WTC11 (cell line): Measurements from ENCODE around the gene HRH3. TPM values are rescaled to one million over a fixed set of nuclear protein-coding genes. Genes with fewer than 3 reads are reported as not detected.

ENCODE experiments used
- ATAC-seq: fragments of 200-7000 bp; cut with Tn5 transposase; 2 replicates; pipeline ENCODE4 v1.10.0; 2021; ENCODE audit warnings: mild to moderate bottlenecking, moderate library complexity
- CTCF ChIA-PET: fragments of 300-600 bp; sonication (Branson Sonifier 250); formaldehyde crosslinking; loops from one replicate; lab custom pipeline; 2021; ENCODE audit warnings: antibody characterized with exemption; lab: Charles Lee
- POLR2A ChIA-PET: fragments of 350-600 bp; sonication (Branson Sonifier 250); formaldehyde crosslinking; loops from one replicate; lab custom pipeline; 2021; ENCODE audit warnings: antibody characterized with exemption; lab: Charles Lee
- DNase-seq: peaks from one replicate; pipeline ENCODE4 v3.0.0; 2021; ENCODE audit warnings: low spot score
- H3K27ac Mint-ChIP-seq: 2 replicates; pipeline ENCODE4 v1.8.0; 2021; ENCODE audit warnings: mixed read lengths
- H3K27me3 Mint-ChIP-seq: 2 replicates; pipeline ENCODE4 v1.8.0; 2021; ENCODE audit warnings: low read depth, mild to moderate bottlenecking, moderate library complexity, mixed read lengths
- H3K36me3 Mint-ChIP-seq: 2 replicates; pipeline ENCODE4 v1.8.0; 2021; ENCODE audit warnings: mixed read lengths
- H3K4me1 Mint-ChIP-seq: 2 replicates; pipeline ENCODE4 v1.8.0; 2022; ENCODE audit warnings: mixed read lengths
- H3K4me3 Mint-ChIP-seq: 2 replicates; pipeline ENCODE4 v1.8.0; 2021; ENCODE audit warnings: mild to moderate bottlenecking, moderate library complexity, mixed read lengths
- H3K9me3 Mint-ChIP-seq: 2 replicates; pipeline ENCODE4 v1.8.0; 2021; ENCODE audit warnings: mixed read lengths
- ETV6 ChIP-seq: sonication (generic); formaldehyde crosslinking; IDR thresholded peaks from 2 replicates; pipeline ENCODE4 v1.8.1; 2022; ENCODE audit warnings: mild to moderate bottlenecking, missing genetic modification reagents
- GABPB1 ChIP-seq: sonication (generic); formaldehyde crosslinking; IDR thresholded peaks from 2 replicates; pipeline ENCODE4 v1.8.1; 2023; ENCODE audit warnings: mild to moderate bottlenecking, missing genetic modification reagents
- GRHL2 ChIP-seq: fragments of 250-450 bp; sonication (Bioruptor Pico); IDR thresholded peaks from 2 replicates; pipeline ENCODE4 v1.8.0; 2022; ENCODE audit warnings: mild to moderate bottlenecking, moderate library complexity; ENCODE audit not compliant: insufficient replicate concordance, severe bottlenecking
- GTF2I ChIP-seq: fragments of 250-450 bp; sonication (Bioruptor Pico); conservative IDR thresholded peaks from 2 replicates; pipeline ENCODE4 v1.4.0; 2021; ENCODE audit warnings: mild to moderate bottlenecking
- HMGA2 ChIP-seq: fragments of 250-450 bp; sonication (Bioruptor Pico); IDR thresholded peaks from 2 replicates; pipeline ENCODE4 v1.4.0; 2021; ENCODE audit warnings: mild to moderate bottlenecking, moderate library complexity
- IRF2 ChIP-seq: sonication (generic); formaldehyde crosslinking; IDR thresholded peaks from 2 replicates; pipeline ENCODE4 v1.8.0; 2022; ENCODE audit warnings: low read depth, missing genetic modification reagents, borderline replicate concordance
- NFATC4 ChIP-seq: fragments of 250-450 bp; sonication (Bioruptor Pico); IDR thresholded peaks from 2 replicates; pipeline ENCODE4 v1.9.0; 2021; ENCODE audit warnings: mild to moderate bottlenecking
- NR1H2 ChIP-seq: sonication (generic); formaldehyde crosslinking; IDR thresholded peaks from 2 replicates; pipeline ENCODE4 v1.9.0; 2021; ENCODE audit warnings: mild to moderate bottlenecking, moderate library complexity, missing genetic modification reagents
- SMAD4 ChIP-seq: sonication (generic); formaldehyde crosslinking; IDR thresholded peaks from 2 replicates; pipeline ENCODE4 v1.8.0; 2022; ENCODE audit warnings: mild to moderate bottlenecking, missing genetic modification reagents
- ZNF396 ChIP-seq: fragments of 250-450 bp; sonication (Bioruptor Pico); IDR thresholded peaks from 2 replicates; pipeline ENCODE4 v1.8.0; 2021; ENCODE audit warnings: mild to moderate bottlenecking, moderate library complexity, borderline replicate concordance
- ZNF671 ChIP-seq: fragments of 250-450 bp; sonication (Bioruptor Pico); IDR thresholded peaks from 2 replicates; pipeline ENCODE4 v1.8.0; 2021; ENCODE audit warnings: mild to moderate bottlenecking
- total RNA-seq: library from RNA; stranded (reverse); gene quantifications from 3 replicates; pipeline ENCODE4 v1.2.3, GENCODE V29; 2021
- TF ChIP-seq, protein P1 (sequence below): sonication (generic); formaldehyde crosslinking; IDR thresholded peaks from 2 replicates; pipeline ENCODE4 v1.8.1; 2023; ENCODE audit warnings: mild to moderate bottlenecking, missing genetic modification reagents, borderline replicate concordance
- TF ChIP-seq, protein P2 (sequence below): sonication (generic); formaldehyde crosslinking; conservative IDR thresholded peaks from 2 replicates; pipeline ENCODE4 v1.8.1; 2022; ENCODE audit warnings: mild to moderate bottlenecking, missing genetic modification reagents
- TF ChIP-seq, protein P3 (sequence below): fragments of 200-600 bp; IDR thresholded peaks from 2 replicates; pipeline ENCODE4 v1.8.0; 2022; ENCODE audit warnings: antibody characterized with exemption
- TF ChIP-seq, protein P4 (sequence below): sonication (generic); formaldehyde crosslinking; IDR thresholded peaks from 2 replicates; pipeline ENCODE4 v1.8.1; 2023; ENCODE audit warnings: mild to moderate bottlenecking, missing genetic modification reagents
- TF ChIP-seq, protein P5 (sequence below): fragments of 250-450 bp; sonication (Bioruptor Pico); IDR thresholded peaks from 2 replicates; pipeline ENCODE4 v1.9.0; 2021; ENCODE audit warnings: mild to moderate bottlenecking
- TF ChIP-seq, protein P6 (sequence below): sonication (generic); formaldehyde crosslinking; IDR thresholded peaks from 2 replicates; pipeline ENCODE4 v1.8.1; 2023; ENCODE audit warnings: mild to moderate bottlenecking, missing genetic modification reagents, moderate library complexity
- TF ChIP-seq, protein P7 (sequence below): sonication (generic); formaldehyde crosslinking; IDR thresholded peaks from 2 replicates; pipeline ENCODE4 v1.8.1; 2022; ENCODE audit warnings: mild to moderate bottlenecking, missing genetic modification reagents, moderate library complexity, borderline replicate concordance
- TF ChIP-seq, protein P8 (sequence below): fragments of 250-450 bp; sonication (Bioruptor Pico); IDR thresholded peaks from 2 replicates; pipeline ENCODE4 v1.9.0; 2021; ENCODE audit warnings: moderate library complexity, mild to moderate bottlenecking, inconsistent platforms, borderline replicate concordance

HRH3 gene
- total RNA-seq, 1 experiment from 2014 or later = 3.3 TPM

DNA sequence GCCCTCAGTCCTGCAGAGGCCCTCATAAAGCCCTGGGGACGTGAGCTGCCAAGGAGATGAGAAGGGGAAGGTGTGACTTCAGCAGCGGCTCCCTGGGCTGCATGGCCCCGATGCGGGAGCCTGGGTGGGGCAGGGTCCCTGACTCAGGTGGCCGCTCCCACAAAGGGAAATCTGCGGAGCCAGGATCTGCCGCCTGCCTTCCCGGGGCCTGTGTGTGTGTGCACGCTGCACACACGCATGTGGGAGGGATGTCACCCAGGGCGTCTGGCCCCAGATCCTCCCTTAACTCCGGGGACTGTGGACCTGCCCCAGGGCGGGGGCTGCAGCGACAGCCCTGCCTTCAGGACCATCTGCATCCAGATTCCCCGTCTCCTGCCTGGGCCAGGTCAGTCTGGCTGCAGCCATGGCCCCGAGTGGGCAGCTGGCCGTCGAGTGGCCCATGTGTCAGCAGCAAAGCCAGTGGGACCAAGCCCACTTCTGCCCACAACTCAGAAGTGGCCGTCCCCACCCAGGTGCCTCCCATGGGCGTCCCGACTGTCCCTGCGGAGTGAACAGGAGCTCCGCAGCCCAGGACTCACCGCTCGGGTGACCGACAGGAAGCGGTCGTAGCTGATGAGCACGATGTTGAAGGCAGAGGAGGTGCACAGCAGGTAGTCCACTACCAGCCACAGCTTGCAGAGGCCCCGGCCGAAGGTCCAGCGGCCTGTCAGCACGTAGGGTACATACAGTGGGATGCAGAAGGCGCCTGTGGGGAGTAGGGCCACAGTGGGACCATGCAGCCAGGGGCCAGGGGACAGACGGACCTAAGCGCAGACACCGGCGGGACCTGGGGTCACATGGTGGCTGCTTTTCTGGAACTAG, 1.9 kb downstream of the HRH3 start:
- ChIA-PET POLR2A (no interaction called here), CTCF (interaction anchor here (1.1 to 2.2 kb wide), 5 partner anchors 9 to 151 kb away, joined by 3 to 6 read pairs (median 3); no protein-coding TSS in a partner anchor)
- H3K4me1 Mint-ChIP-seq = peaks cover 17% of the 10 kb centered on the region
- H3K27ac Mint-ChIP-seq = no peak overlapping the region
- no peaks in the 10 kb centered on the region for H3K9me3 Mint-ChIP-seq
- DNase-seq (no peak), ATAC-seq (no peak)
- H3K4me3 Mint-ChIP-seq = peak overlapping the region; percentile 70; the same call in 1 of the 2 replicates
- TF ChIP-seq, protein P1, sequence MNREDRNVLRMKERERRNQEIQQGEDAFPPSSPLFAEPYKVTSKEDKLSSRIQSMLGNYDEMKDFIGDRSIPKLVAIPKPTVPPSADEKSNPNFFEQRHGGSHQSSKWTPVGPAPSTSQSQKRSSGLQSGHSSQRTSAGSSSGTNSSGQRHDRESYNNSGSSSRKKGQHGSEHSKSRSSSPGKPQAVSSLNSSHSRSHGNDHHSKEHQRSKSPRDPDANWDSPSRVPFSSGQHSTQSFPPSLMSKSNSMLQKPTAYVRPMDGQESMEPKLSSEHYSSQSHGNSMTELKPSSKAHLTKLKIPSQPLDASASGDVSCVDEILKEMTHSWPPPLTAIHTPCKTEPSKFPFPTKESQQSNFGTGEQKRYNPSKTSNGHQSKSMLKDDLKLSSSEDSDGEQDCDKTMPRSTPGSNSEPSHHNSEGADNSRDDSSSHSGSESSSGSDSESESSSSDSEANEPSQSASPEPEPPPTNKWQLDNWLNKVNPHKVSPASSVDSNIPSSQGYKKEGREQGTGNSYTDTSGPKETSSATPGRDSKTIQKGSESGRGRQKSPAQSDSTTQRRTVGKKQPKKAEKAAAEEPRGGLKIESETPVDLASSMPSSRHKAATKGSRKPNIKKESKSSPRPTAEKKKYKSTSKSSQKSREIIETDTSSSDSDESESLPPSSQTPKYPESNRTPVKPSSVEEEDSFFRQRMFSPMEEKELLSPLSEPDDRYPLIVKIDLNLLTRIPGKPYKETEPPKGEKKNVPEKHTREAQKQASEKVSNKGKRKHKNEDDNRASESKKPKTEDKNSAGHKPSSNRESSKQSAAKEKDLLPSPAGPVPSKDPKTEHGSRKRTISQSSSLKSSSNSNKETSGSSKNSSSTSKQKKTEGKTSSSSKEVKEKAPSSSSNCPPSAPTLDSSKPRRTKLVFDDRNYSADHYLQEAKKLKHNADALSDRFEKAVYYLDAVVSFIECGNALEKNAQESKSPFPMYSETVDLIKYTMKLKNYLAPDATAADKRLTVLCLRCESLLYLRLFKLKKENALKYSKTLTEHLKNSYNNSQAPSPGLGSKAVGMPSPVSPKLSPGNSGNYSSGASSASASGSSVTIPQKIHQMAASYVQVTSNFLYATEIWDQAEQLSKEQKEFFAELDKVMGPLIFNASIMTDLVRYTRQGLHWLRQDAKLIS (CRISPR knock-in tag) = no peak
- TF ChIP-seq, protein P2, sequence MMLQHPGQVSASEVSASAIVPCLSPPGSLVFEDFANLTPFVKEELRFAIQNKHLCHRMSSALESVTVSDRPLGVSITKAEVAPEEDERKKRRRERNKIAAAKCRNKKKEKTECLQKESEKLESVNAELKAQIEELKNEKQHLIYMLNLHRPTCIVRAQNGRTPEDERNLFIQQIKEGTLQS (CRISPR knock-in tag) = no peak
- TF ChIP-seq ETV6 (CRISPR knock-in tag) (no peak), GRHL2 (no peak), NFATC4 (CRISPR knock-in tag) (no peak), GABPB1 (CRISPR knock-in tag) (no peak), ZNF396 (no peak), HMGA2 (CRISPR knock-in tag) (no peak), IRF2 (no peak), ZNF671 (CRISPR knock-in tag) (no peak), GTF2I (CRISPR knock-in tag) (no peak), SMAD4 (CRISPR knock-in tag) (no peak), NR1H2 (CRISPR knock-in tag) (no peak)
- TF ChIP-seq, protein P3, sequence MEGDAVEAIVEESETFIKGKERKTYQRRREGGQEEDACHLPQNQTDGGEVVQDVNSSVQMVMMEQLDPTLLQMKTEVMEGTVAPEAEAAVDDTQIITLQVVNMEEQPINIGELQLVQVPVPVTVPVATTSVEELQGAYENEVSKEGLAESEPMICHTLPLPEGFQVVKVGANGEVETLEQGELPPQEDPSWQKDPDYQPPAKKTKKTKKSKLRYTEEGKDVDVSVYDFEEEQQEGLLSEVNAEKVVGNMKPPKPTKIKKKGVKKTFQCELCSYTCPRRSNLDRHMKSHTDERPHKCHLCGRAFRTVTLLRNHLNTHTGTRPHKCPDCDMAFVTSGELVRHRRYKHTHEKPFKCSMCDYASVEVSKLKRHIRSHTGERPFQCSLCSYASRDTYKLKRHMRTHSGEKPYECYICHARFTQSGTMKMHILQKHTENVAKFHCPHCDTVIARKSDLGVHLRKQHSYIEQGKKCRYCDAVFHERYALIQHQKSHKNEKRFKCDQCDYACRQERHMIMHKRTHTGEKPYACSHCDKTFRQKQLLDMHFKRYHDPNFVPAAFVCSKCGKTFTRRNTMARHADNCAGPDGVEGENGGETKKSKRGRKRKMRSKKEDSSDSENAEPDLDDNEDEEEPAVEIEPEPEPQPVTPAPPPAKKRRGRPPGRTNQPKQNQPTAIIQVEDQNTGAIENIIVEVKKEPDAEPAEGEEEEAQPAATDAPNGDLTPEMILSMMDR = no peak
- TF ChIP-seq, protein P4, sequence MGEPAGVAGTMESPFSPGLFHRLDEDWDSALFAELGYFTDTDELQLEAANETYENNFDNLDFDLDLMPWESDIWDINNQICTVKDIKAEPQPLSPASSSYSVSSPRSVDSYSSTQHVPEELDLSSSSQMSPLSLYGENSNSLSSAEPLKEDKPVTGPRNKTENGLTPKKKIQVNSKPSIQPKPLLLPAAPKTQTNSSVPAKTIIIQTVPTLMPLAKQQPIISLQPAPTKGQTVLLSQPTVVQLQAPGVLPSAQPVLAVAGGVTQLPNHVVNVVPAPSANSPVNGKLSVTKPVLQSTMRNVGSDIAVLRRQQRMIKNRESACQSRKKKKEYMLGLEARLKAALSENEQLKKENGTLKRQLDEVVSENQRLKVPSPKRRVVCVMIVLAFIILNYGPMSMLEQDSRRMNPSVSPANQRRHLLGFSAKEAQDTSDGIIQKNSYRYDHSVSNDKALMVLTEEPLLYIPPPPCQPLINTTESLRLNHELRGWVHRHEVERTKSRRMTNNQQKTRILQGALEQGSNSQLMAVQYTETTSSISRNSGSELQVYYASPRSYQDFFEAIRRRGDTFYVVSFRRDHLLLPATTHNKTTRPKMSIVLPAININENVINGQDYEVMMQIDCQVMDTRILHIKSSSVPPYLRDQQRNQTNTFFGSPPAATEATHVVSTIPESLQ (CRISPR knock-in tag) = no peak
- TF ChIP-seq, protein P5, sequence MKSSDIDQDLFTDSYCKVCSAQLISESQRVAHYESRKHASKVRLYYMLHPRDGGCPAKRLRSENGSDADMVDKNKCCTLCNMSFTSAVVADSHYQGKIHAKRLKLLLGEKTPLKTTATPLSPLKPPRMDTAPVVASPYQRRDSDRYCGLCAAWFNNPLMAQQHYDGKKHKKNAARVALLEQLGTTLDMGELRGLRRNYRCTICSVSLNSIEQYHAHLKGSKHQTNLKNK (CRISPR knock-in tag) = no peak
- TF ChIP-seq, protein P6, sequence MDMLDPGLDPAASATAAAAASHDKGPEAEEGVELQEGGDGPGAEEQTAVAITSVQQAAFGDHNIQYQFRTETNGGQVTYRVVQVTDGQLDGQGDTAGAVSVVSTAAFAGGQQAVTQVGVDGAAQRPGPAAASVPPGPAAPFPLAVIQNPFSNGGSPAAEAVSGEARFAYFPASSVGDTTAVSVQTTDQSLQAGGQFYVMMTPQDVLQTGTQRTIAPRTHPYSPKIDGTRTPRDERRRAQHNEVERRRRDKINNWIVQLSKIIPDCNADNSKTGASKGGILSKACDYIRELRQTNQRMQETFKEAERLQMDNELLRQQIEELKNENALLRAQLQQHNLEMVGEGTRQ (CRISPR knock-in tag) = no peak
- TF ChIP-seq, protein P7, sequence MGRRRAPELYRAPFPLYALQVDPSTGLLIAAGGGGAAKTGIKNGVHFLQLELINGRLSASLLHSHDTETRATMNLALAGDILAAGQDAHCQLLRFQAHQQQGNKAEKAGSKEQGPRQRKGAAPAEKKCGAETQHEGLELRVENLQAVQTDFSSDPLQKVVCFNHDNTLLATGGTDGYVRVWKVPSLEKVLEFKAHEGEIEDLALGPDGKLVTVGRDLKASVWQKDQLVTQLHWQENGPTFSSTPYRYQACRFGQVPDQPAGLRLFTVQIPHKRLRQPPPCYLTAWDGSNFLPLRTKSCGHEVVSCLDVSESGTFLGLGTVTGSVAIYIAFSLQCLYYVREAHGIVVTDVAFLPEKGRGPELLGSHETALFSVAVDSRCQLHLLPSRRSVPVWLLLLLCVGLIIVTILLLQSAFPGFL = no peak
- TF ChIP-seq, protein P8, sequence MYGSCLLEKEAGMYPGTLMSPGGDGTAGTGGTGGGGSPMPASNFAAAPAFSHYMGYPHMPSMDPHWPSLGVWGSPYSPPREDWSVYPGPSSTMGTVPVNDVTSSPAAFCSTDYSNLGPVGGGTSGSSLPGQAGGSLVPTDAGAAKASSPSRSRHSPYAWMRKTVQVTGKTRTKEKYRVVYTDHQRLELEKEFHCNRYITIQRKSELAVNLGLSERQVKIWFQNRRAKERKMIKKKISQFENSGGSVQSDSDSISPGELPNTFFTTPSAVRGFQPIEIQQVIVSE = no peak
- TF ChIP-seq, all 79 proteins: peak for 0
- no peaks in the 10 kb centered on the region for H3K36me3 Mint-ChIP-seq
- H3K27me3 Mint-ChIP-seq = peaks cover 38% of the 10 kb centered on the region
